Panc1 (cell line): ENCODE results near the gene FCGR3A.

Experiments used
- POLR2AphosphoS5 ChIP-seq: IDR thresholded peaks from 2 replicates; pipeline ENCODE4 v1.6.1; 2012; ENCODE audit warnings: mild to moderate bottlenecking, low read depth, low read length, moderate library complexity
- SIN3A ChIP-seq: IDR thresholded peaks from 2 replicates; pipeline ENCODE4 v1.6.1; 2012; ENCODE audit warnings: low read depth, mild to moderate bottlenecking, low read length, moderate library complexity, borderline replicate concordance; ENCODE audit not compliant: insufficient read depth
- TCF7L2 ChIP-seq: IDR thresholded peaks from 2 replicates; pipeline ENCODE4 v1.6.1; 2011; ENCODE audit warnings: mild to moderate bottlenecking, low read depth, low read length, inconsistent platforms
- TF ChIP-seq, protein P1 (sequence below): fragments of 450-650 bp; IDR thresholded peaks from 2 replicates; pipeline ENCODE4 v1.5.1; 2017; ENCODE audit warnings: mild to moderate bottlenecking
- TF ChIP-seq, protein P2 (sequence below), 2 experiments: IDR thresholded peaks; 2 replicates each; pipeline ENCODE4 v1.6.1; 2011 to 2012; ENCODE audit warnings: low read depth in 2 of 2, control low read depth in 1 of 2, low read length in 1 of 2, mild to moderate bottlenecking in 1 of 2, moderate library complexity in 1 of 2; ENCODE audit not compliant: insufficient read depth in 1 of 2

DNA sequence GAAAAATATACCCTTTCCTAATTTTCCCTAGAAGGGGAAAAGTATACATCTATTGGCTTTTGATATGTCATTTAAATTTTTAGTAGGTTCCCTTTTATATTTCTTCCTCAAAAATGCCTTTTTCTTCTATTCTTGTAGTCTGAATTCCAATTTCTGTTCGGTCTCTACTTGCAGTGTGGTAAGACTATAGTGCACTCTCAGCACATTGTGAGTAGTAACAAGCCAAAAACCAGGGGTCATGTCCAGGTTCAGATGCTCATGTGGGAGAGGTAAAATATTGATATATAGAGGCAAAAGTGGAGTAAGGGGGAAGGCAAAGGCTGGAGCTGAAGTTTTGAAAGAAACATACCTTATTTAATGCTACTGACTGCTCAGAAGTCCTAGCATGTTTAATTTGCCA, 48.4 kb downstream of the FCGR3A start:
- TF ChIP-seq, protein P1, sequence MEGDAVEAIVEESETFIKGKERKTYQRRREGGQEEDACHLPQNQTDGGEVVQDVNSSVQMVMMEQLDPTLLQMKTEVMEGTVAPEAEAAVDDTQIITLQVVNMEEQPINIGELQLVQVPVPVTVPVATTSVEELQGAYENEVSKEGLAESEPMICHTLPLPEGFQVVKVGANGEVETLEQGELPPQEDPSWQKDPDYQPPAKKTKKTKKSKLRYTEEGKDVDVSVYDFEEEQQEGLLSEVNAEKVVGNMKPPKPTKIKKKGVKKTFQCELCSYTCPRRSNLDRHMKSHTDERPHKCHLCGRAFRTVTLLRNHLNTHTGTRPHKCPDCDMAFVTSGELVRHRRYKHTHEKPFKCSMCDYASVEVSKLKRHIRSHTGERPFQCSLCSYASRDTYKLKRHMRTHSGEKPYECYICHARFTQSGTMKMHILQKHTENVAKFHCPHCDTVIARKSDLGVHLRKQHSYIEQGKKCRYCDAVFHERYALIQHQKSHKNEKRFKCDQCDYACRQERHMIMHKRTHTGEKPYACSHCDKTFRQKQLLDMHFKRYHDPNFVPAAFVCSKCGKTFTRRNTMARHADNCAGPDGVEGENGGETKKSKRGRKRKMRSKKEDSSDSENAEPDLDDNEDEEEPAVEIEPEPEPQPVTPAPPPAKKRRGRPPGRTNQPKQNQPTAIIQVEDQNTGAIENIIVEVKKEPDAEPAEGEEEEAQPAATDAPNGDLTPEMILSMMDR = no peak
- TF ChIP-seq, protein P2, sequence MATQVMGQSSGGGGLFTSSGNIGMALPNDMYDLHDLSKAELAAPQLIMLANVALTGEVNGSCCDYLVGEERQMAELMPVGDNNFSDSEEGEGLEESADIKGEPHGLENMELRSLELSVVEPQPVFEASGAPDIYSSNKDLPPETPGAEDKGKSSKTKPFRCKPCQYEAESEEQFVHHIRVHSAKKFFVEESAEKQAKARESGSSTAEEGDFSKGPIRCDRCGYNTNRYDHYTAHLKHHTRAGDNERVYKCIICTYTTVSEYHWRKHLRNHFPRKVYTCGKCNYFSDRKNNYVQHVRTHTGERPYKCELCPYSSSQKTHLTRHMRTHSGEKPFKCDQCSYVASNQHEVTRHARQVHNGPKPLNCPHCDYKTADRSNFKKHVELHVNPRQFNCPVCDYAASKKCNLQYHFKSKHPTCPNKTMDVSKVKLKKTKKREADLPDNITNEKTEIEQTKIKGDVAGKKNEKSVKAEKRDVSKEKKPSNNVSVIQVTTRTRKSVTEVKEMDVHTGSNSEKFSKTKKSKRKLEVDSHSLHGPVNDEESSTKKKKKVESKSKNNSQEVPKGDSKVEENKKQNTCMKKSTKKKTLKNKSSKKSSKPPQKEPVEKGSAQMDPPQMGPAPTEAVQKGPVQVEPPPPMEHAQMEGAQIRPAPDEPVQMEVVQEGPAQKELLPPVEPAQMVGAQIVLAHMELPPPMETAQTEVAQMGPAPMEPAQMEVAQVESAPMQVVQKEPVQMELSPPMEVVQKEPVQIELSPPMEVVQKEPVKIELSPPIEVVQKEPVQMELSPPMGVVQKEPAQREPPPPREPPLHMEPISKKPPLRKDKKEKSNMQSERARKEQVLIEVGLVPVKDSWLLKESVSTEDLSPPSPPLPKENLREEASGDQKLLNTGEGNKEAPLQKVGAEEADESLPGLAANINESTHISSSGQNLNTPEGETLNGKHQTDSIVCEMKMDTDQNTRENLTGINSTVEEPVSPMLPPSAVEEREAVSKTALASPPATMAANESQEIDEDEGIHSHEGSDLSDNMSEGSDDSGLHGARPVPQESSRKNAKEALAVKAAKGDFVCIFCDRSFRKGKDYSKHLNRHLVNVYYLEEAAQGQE (IDR thresholded peaks at IDR 0.05; ENCODE audit: insufficient read depth in 1 of 2, low read depth in 2 of 2, low read length in 1 of 2) = no peak
- TF ChIP-seq POLR2AphosphoS5 (no peak), SIN3A (no peak), TCF7L2 (no peak)
